Subcutaneous adipose tissue (tissue), 4 donors: ENCODE measurements around the gene TMEFF1. TPM values are rescaled to one million over a fixed set of nuclear protein-coding genes. Genes with fewer than 3 reads are reported as not detected.

Source experiments
- total RNA-seq, 4 donors: library from RNA; depleted of rRNA; stranded (reverse); fragments of >200 nt; gene quantifications; one replicate each; pipeline ENCODE4 v1.1.0, GENCODE V29; 2016
- TF ChIP-seq, protein P1 (sequence below): fragments of 450-650 bp; IDR thresholded peaks from one replicate; pipeline ENCODE4 v1.5.1; 2016; ENCODE audit warnings: low read depth, mild to moderate bottlenecking, control low read depth, antibody characterized with exemption, moderate library complexity

TMEFF1 gene
- total RNA-seq, 4 donors from 2014 or later: 0.22 to 2.9 TPM; not detected in 2

GRCh38 chr9:100581081-100581480 lies 108.1 kb downstream of the TMEFF1 start:
- TF ChIP-seq, protein P1, sequence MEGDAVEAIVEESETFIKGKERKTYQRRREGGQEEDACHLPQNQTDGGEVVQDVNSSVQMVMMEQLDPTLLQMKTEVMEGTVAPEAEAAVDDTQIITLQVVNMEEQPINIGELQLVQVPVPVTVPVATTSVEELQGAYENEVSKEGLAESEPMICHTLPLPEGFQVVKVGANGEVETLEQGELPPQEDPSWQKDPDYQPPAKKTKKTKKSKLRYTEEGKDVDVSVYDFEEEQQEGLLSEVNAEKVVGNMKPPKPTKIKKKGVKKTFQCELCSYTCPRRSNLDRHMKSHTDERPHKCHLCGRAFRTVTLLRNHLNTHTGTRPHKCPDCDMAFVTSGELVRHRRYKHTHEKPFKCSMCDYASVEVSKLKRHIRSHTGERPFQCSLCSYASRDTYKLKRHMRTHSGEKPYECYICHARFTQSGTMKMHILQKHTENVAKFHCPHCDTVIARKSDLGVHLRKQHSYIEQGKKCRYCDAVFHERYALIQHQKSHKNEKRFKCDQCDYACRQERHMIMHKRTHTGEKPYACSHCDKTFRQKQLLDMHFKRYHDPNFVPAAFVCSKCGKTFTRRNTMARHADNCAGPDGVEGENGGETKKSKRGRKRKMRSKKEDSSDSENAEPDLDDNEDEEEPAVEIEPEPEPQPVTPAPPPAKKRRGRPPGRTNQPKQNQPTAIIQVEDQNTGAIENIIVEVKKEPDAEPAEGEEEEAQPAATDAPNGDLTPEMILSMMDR: no peak

- TF ChIP-seq, protein P1: no peak
Measured at GRCh38 chr9:100581661-100582060, 108.7 kb downstream of the TMEFF1 start.

DNA sequence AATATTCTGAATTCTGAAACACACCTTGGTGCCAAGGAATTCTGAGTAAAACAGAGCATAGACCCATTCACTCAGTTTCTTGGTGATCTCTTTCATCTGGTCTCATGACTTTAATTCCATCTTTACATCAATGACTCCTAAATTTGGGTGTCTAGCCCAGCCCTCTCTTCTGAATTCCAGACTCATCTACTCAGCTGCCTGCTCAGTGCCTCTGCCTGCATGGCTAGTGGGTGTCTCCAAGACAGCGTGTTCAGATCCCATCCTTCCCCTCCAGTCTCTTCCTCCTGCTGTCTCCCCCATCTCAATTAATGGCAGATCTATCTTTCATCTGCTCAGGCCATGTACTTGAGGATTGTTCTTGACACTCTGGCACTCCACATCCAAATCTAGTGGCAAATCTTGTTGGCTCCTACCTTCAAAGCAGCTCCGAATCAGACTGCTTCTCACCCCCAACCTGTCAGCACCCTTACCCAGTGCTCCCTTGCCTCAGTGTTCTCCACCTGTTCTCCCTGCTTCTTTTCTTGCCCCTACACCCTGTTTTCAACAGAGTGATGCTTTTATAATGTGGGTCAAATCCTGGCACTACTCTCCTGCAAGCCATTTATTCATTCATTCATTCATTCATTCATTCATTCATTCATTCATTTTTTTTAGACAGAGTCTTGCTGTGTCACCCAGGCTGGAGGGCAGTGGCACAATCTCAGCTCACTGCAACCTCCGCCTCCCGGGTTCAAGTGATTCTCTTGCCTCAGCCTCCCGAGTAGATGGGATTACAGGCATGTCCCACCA lies 110.3 kb downstream of the TMEFF1 start:
- TF ChIP-seq, protein P1: no peak

DNA sequence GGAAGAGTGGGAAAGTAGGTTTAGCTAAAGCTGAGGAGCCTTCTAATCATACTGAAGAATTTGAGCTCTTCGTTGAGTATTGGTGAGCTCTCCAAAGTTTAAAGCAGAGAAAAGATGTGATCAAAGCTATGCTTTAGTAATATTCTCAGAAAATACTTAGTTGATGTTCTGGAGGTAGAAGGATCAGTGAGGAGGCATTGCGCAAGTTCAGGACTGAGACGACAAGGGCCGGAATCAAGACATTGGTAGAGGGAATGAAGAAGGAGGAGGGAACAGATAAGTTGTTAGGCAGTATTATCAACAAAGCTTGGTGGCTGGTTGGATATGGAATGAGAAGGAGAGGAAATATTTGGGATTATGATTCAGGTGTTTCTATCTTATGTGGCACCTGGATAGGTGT lies 112.0 kb downstream of the TMEFF1 start:
- TF ChIP-seq, protein P1: no peak

GRCh38 chr9:100586093-100586492 lies 113.1 kb downstream of the TMEFF1 start:
- TF ChIP-seq, protein P1: no peak

DNA sequence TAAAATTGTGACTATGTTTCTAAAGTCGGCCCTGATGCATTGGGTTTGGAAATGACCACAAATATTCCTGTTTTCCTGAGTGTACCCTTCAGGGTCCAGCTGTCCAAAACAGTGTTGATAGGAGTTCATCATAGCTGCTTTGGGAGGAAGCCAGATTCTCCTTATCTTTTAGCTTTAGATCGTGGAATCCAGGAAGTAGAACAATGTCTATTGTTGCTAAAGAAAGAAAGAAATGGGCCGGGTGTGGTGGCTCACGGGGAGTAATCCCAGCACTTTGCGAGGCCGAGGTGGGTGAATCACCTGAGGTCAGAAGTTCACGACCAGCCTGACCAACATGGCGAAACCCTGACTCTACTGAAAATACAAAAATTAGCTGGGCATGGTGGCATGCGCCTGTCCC lies 114.4 kb downstream of the TMEFF1 start:
- TF ChIP-seq, protein P1: no peak

DNA sequence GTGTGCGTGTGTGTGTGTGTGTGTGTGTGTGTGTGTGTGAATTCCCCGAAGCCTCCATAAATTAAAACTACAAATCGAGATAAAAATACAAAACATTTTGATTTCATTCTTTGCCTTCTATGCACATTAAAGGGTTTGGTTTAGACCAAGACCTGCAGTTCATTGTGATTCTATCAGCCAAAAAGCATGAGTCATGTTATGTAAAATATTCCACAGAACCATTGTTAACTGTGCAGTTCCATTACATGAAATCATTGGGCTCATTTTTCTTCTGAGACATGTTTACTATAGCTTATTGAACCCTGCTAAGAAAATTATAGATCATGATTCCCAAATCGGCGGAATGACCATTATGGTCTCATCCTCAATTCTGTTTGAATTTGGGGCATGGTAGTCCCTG lies 116.6 kb downstream of the TMEFF1 start:
- TF ChIP-seq, protein P1: no peak
